Thymus (tissue), 11 donors: Measurements from ENCODE around the gene IFNL2. TPM values are rescaled to one million over a fixed set of nuclear protein-coding genes. Genes with fewer than 3 reads are reported as not detected.

ENCODE experiments used
- DNase-seq, 9 donors: peaks; one replicate each; pipeline ENCODE4 v3.0.0-alpha.2; 2013; ENCODE audit warnings: low spot score in 9 of 9, low read depth in 6 of 9, missing footprints in 1 of 9
- H3K27ac ChIP-seq, 2 donors: one replicate each; pipeline ENCODE4 v1.5.1; 2013; ENCODE audit warnings: control low read depth in 1 of 2, low read depth in 1 of 2, low read length in 1 of 2, mild to moderate bottlenecking in 1 of 2, moderate library complexity in 1 of 2
- H3K27me3 ChIP-seq, 2 donors: one replicate each; pipeline ENCODE4 v1.5.1; 2013; ENCODE audit warnings: low read length in 1 of 2; ENCODE audit not compliant: control insufficient read depth in 2 of 2, insufficient read depth in 1 of 2
- H3K36me3 ChIP-seq, 2 donors: one replicate each; pipeline ENCODE4 v1.5.1; 2013; ENCODE audit warnings: low read length in 1 of 2, mild to moderate bottlenecking in 1 of 2, moderate library complexity in 1 of 2; ENCODE audit not compliant: control insufficient read depth in 2 of 2, insufficient read depth in 2 of 2
- H3K4me1 ChIP-seq, 2 donors: one replicate each; pipeline ENCODE4 v1.5.1; 2013; ENCODE audit warnings: low read length in 2 of 2; ENCODE audit not compliant: control insufficient read depth in 2 of 2, insufficient read depth in 2 of 2
- H3K4me3 ChIP-seq, 2 donors: one replicate each; pipeline ENCODE4 v1.5.1; 2013; ENCODE audit warnings: low read length in 2 of 2, control low read depth in 1 of 2, mild to moderate bottlenecking in 1 of 2
- H3K9me3 ChIP-seq, 2 donors: one replicate each; pipeline ENCODE4 v1.5.1; 2013; ENCODE audit warnings: low read length in 1 of 2, mild to moderate bottlenecking in 1 of 2; ENCODE audit not compliant: control insufficient read depth in 2 of 2, insufficient read depth in 1 of 2
- WGBS: extraction: QIAGEN DNeasy Blood & Tissue Kit; methylation state at CpG from one replicate; pipeline ENCODE4 v1.1.7; 2013; 5-methylcytosine and 5-hydroxymethylcytosine counted together
- polyA plus RNA-seq: library from polyadenylated mRNA; stranded (reverse); fragments of 200-250 nt; gene quantifications from one replicate; pipeline ENCODE4 v1.2.3, GENCODE V29; 2013
- total RNA-seq: library from RNA; stranded (reverse); fragments of 120-200 nt; gene quantifications from one replicate; pipeline ENCODE4 v1.2.4, GENCODE V29; 2013
- donor health status: healthy.

The IFNL2 gene
- total and polyA plus RNA-seq, 2 donors = 0.07 to 0.14 TPM

GRCh38 chr19:39248806-39249205 lies 19.4 kb upstream of the IFNL2 start, which contains the start of gene IFNL4:
Gene IFNL4, minus strand, starts transcription at chr19:39248856.
- Histone ChIP-seq H3K4me3 (no peak within 1 kb of the TSS), H3K9me3 (no peaks in the 10 kb centered on the region), H3K27ac (no peak within 1 kb of the TSS), H3K4me1 (peaks cover 0 to 5% of the 10 kb centered on the region in 2 donors), H3K27me3 (peaks cover 9 to 51% of the 10 kb centered on the region in 2 donors), H3K36me3 (no peaks in the 10 kb centered on the region)
- no peak for DNase-seq
- WGBS = 89% methylated on average over 13 of the region's 13 CpGs

- no peak overlapping the region for H3K27ac ChIP-seq
- DNase-seq = no peak
- no peaks in the 10 kb centered on the region for H3K36me3 ChIP-seq
- H3K27me3 ChIP-seq = peaks cover 9 to 56% of the 10 kb centered on the region in 2 donors
- H3K9me3 ChIP-seq = peaks cover 0 to 1% of the 10 kb centered on the region in 2 donors
- peaks cover 0 to 5% of the 10 kb centered on the region in 2 donors for H3K4me1 ChIP-seq
- 98% methylated on average over 5 of the region's 5 CpGs for WGBS
- no peak overlapping the region for H3K4me3 ChIP-seq
These were observed 17.1 kb upstream of the IFNL2 start for GRCh38 chr19:39251081-39251480.

- H3K4me1 ChIP-seq = peaks cover 0 to 5% of the 10 kb centered on the region in 2 donors
- H3K9me3 ChIP-seq = peaks cover 0 to 1% of the 10 kb centered on the region in 2 donors
- H3K27ac ChIP-seq = no peak overlapping the region
- no peak overlapping the region for H3K4me3 ChIP-seq
- no peaks in the 10 kb centered on the region for H3K36me3 ChIP-seq
- H3K27me3 ChIP-seq = peaks cover 9 to 57% of the 10 kb centered on the region in 2 donors
- WGBS = 73% methylated on average over 3 of the region's 3 CpGs
- DNase-seq = no peak
These were observed 16.4 kb upstream of the IFNL2 start for GRCh38 chr19:39251846-39252245.

GRCh38 chr19:39252458-39252857 lies 15.7 kb upstream of the IFNL2 start:
- H3K36me3 ChIP-seq = no peaks in the 10 kb centered on the region
- no peak overlapping the region for H3K27ac ChIP-seq
- WGBS = 7% methylated on average over 3 of the region's 3 CpGs
- no peak overlapping the region for H3K4me3 ChIP-seq
- peaks cover 4 to 51% of the 10 kb centered on the region in 2 donors for H3K27me3 ChIP-seq
- H3K4me1 ChIP-seq = peaks cover 0 to under 1% of the 10 kb centered on the region in 2 donors
- no peak for DNase-seq
- peaks cover 0 to 1% of the 10 kb centered on the region in 2 donors for H3K9me3 ChIP-seq

GRCh38 chr19:39253374-39254149 lies 14.6 kb upstream of the IFNL2 start:
- Histone ChIP-seq H3K36me3 (no peaks in the 10 kb centered on the region), H3K9me3 (peaks cover 0 to 1% of the 10 kb centered on the region in 2 donors), H3K4me3 (no peak overlapping the region), H3K27me3 (peaks cover 0 to 40% of the 10 kb centered on the region in 2 donors), H3K27ac (no peak overlapping the region), H3K4me1 (no peaks in the 10 kb centered on the region)
- no peak for DNase-seq
- WGBS = 88% methylated on average over 8 of the region's 8 CpGs

- peaks cover 0 to 28% of the 10 kb centered on the region in 2 donors for H3K27me3 ChIP-seq
- no peaks in the 10 kb centered on the region for H3K4me1 ChIP-seq
- no peak overlapping the region for H3K4me3 ChIP-seq
- 96% methylated on average over 29 of the region's 29 CpGs for WGBS
- H3K27ac ChIP-seq = no peak overlapping the region
- peaks cover 0 to 1% of the 10 kb centered on the region in 2 donors for H3K9me3 ChIP-seq
- DNase-seq = no peak
- H3K36me3 ChIP-seq = no peaks in the 10 kb centered on the region
These were observed 13.5 kb upstream of the IFNL2 start for GRCh38 chr19:39254531-39255345.

- H3K9me3 ChIP-seq = peaks cover 0 to 1% of the 10 kb centered on the region in 2 donors
- no peak overlapping the region for H3K27ac ChIP-seq
- H3K4me3 ChIP-seq = no peak overlapping the region
- over 99% methylated on average over 4 of the region's 4 CpGs for WGBS
- DNase-seq = no peak
- no peaks in the 10 kb centered on the region for H3K36me3 ChIP-seq
- H3K4me1 ChIP-seq = no peaks in the 10 kb centered on the region
- peaks cover 0 to 29% of the 10 kb centered on the region in 2 donors for H3K27me3 ChIP-seq
These were observed 11.0 kb upstream of the IFNL2 start for GRCh38 chr19:39257227-39257626.

- Histone ChIP-seq H3K27ac (no peak overlapping the region), H3K9me3 (no peaks in the 10 kb centered on the region), H3K4me1 (no peaks in the 10 kb centered on the region), H3K36me3 (no peaks in the 10 kb centered on the region), H3K27me3 (peaks cover 35 to 49% of the 10 kb centered on the region in 2 donors), H3K4me3 (no peak overlapping the region)
- WGBS = 93% methylated on average over 3 of the region's 3 CpGs
- DNase-seq = no peak
These were observed 6.5 kb upstream of the IFNL2 start for GRCh38 chr19:39261704-39262103.

GRCh38 chr19:39262496-39262895 lies 5.7 kb upstream of the IFNL2 start:
- Histone ChIP-seq H3K9me3 (no peaks in the 10 kb centered on the region), H3K4me1 (no peaks in the 10 kb centered on the region), H3K27me3 (peaks cover 35 to 51% of the 10 kb centered on the region in 2 donors), H3K36me3 (no peaks in the 10 kb centered on the region), H3K27ac (no peak overlapping the region), H3K4me3 (no peak overlapping the region)
- WGBS = 95% methylated on average over 4 of the region's 4 CpGs
- DNase-seq = no peak
